ENCODE results near the gene CYP24A1. TPM values are rescaled to one million over a fixed set of nuclear protein-coding genes. Genes with fewer than 3 reads are reported as not detected.
A peak's percentile ranks its signal among the peaks of the same experiment; 100 is the strongest.

CYP24A1 gene
- total RNA-seq, 1 donor, result not detected

DNA sequence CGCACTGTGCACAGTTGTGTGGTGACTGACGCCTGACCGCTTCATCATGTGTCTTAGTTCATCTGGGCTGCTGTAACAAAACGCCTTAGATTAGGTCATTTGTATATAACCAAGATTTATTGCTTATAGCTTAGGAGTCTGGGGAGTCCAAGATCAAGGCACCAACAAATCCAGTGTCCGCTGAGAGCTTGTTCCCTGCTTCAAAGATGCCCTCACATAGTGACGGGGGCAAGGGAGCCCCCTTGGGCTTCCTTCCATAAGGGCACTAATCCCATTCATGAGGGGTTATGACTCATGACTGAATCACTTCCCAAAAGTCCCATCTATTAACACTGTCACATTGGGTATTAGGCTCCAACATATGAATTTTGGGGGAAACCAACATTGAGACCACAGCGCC, 34.6 kb downstream of the CYP24A1 start:
- H3K4me1 ChIP-seq (ENCODE audit: insufficient read depth, low read length), result peaks cover 25% of the 10 kb centered on the region
- no peaks in the 10 kb centered on the region for H3K27me3 ChIP-seq (ENCODE audit: insufficient read depth, low read length)
- H3K79me2 ChIP-seq (ENCODE audit: insufficient read depth, low read length), result no peaks in the 10 kb centered on the region
- no peaks in the 10 kb centered on the region for H3K9me3 ChIP-seq (ENCODE audit: low read depth, low read length)
- no peaks in the 10 kb centered on the region for H4K20me1 ChIP-seq (ENCODE audit: insufficient read depth, low read length)
- H3K4me2 ChIP-seq (ENCODE audit: insufficient read depth, low read length), result no peak overlapping the region
- H2AFZ ChIP-seq (ENCODE audit: low read length), result no peak overlapping the region
- no peak overlapping the region for H3K4me3 ChIP-seq (ENCODE audit: insufficient read depth, low read length)
- TF ChIP-seq, protein P1, sequence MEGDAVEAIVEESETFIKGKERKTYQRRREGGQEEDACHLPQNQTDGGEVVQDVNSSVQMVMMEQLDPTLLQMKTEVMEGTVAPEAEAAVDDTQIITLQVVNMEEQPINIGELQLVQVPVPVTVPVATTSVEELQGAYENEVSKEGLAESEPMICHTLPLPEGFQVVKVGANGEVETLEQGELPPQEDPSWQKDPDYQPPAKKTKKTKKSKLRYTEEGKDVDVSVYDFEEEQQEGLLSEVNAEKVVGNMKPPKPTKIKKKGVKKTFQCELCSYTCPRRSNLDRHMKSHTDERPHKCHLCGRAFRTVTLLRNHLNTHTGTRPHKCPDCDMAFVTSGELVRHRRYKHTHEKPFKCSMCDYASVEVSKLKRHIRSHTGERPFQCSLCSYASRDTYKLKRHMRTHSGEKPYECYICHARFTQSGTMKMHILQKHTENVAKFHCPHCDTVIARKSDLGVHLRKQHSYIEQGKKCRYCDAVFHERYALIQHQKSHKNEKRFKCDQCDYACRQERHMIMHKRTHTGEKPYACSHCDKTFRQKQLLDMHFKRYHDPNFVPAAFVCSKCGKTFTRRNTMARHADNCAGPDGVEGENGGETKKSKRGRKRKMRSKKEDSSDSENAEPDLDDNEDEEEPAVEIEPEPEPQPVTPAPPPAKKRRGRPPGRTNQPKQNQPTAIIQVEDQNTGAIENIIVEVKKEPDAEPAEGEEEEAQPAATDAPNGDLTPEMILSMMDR (IDR thresholded peaks at IDR 0.05; ENCODE audit: extremely low read depth, low read depth, low read length), result no peak
- no peaks in the 10 kb centered on the region for H3K36me3 ChIP-seq (ENCODE audit: insufficient read depth, low read length)
- no peak overlapping the region for H3K27ac ChIP-seq (ENCODE audit: low read depth, low read length)
- DNase-seq (ENCODE audit: insufficient read length, low spot score, missing footprints), result no peak

DNA sequence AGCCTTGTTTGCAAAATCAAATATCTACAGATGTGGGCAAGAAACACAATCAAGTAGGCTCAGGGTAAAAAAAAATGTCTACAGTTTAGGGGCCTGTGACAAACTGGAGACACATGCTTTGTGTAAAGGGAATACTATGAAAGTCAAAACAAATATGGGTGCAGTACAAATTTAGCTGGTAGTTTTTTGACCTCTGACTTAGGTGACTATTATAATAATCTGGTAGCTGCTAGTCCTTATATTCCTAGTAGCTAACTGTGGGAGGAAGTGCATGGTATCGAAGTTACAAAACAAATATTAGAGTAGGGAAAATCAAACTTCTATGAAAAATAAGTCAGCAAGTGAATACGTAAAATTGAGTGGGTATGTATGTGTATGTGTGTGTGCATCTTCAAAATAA, 35.4 kb downstream of the CYP24A1 start:
- no peaks in the 10 kb centered on the region for H3K27me3 ChIP-seq (ENCODE audit: insufficient read depth, low read length)
- no peak overlapping the region for H3K4me2 ChIP-seq (ENCODE audit: insufficient read depth, low read length)
- no peak overlapping the region for H3K4me3 ChIP-seq (ENCODE audit: insufficient read depth, low read length)
- H3K79me2 ChIP-seq (ENCODE audit: insufficient read depth, low read length), result no peaks in the 10 kb centered on the region
- H3K9me3 ChIP-seq (ENCODE audit: low read depth, low read length), result no peaks in the 10 kb centered on the region
- peaks cover 33% of the 10 kb centered on the region for H3K4me1 ChIP-seq (ENCODE audit: insufficient read depth, low read length)
- no peak for DNase-seq (ENCODE audit: insufficient read length, low spot score, missing footprints)
- H4K20me1 ChIP-seq (ENCODE audit: insufficient read depth, low read length), result no peaks in the 10 kb centered on the region
- no peaks in the 10 kb centered on the region for H3K36me3 ChIP-seq (ENCODE audit: insufficient read depth, low read length)
- no peak overlapping the region for H2AFZ ChIP-seq (ENCODE audit: low read length)
- TF ChIP-seq, protein P1 (IDR thresholded peaks at IDR 0.05; ENCODE audit: extremely low read depth, low read depth, low read length), result no peak
- H3K27ac ChIP-seq (ENCODE audit: low read depth, low read length), result no peak overlapping the region

DNA sequence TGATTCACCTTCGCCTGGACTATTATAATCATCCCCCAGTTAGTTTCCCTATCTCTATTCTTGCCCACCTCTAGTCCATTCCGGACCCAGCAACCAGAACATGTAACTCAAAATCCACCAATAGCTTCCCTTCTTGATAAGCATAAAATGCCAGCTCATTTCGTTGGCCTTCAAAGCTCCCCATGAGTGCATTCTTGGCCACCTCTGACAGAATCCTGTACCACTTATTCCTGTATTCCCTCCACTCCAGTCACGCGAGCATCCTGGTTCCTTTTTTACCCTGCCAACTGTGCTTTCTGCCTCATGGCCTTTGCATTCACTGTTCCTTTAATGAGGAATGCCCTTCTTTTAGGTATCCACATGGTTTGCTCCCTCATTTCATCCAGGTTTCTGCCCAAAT, 36.7 kb downstream of the CYP24A1 start:
- Histone ChIP-seq H2AFZ (ENCODE audit: low read length) (no peak overlapping the region), H3K4me2 (ENCODE audit: insufficient read depth, low read length) (no peak overlapping the region), H3K4me1 (ENCODE audit: insufficient read depth, low read length) (peaks cover 43% of the 10 kb centered on the region), H3K4me3 (ENCODE audit: insufficient read depth, low read length) (no peak overlapping the region), H3K79me2 (ENCODE audit: insufficient read depth, low read length) (no peaks in the 10 kb centered on the region), H3K9me3 (ENCODE audit: low read depth, low read length) (no peaks in the 10 kb centered on the region), H3K27ac (ENCODE audit: low read depth, low read length) (no peak overlapping the region), H4K20me1 (ENCODE audit: insufficient read depth, low read length) (no peaks in the 10 kb centered on the region), H3K36me3 (ENCODE audit: insufficient read depth, low read length) (no peaks in the 10 kb centered on the region), H3K27me3 (ENCODE audit: insufficient read depth, low read length) (no peaks in the 10 kb centered on the region)
- no peak for DNase-seq (ENCODE audit: insufficient read length, low spot score, missing footprints)
- TF ChIP-seq, protein P1 (IDR thresholded peaks at IDR 0.05; ENCODE audit: extremely low read depth, low read depth, low read length), result no peak

DNA sequence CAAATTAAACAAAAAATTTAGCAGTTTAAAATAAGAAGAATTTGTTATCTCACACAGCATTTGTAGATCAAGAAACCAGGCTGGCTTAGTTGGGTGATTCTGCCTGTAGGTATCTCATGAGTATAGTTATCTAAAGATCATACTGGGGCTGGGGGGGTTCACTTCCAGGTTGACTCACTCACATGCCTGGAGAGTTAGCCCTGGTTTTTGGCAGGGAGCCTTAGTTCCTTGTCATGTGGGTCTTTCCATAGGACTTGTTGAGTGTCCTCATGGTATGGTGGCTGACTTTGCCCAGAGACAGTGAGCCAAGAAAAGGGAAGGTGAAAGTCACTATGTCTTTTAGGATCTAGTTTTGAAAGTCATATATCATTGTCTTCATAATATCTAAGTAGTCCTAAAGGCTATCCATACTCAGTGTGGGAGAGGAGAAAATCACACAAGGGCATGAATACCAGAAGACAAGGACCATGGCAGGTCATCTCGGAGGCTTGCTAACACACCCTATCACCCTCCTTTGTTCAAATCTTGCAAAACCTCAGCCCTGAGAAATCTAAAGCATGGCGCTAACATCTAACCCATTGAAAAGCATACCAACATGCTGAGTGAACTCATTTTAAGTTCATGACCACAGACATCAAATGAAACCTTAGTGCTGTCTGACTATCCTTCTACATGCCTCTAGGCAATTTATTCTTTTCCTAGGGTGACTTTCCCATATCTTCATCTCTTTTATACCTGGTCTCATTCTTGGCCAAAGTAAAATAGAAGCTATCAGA, 39.2 kb downstream of the CYP24A1 start:
- Histone ChIP-seq H4K20me1 (ENCODE audit: insufficient read depth, low read length) (no peaks in the 10 kb centered on the region), H2AFZ (ENCODE audit: low read length) (no peak overlapping the region), H3K4me1 (ENCODE audit: insufficient read depth, low read length) (peaks cover 31% of the 10 kb centered on the region), H3K4me2 (ENCODE audit: insufficient read depth, low read length) (no peak overlapping the region), H3K9me3 (ENCODE audit: low read depth, low read length) (no peaks in the 10 kb centered on the region), H3K79me2 (ENCODE audit: insufficient read depth, low read length) (no peaks in the 10 kb centered on the region), H3K36me3 (ENCODE audit: insufficient read depth, low read length) (no peaks in the 10 kb centered on the region), H3K27me3 (ENCODE audit: insufficient read depth, low read length) (no peaks in the 10 kb centered on the region), H3K27ac (ENCODE audit: low read depth, low read length) (peak overlapping the region; percentile 94), H3K4me3 (ENCODE audit: insufficient read depth, low read length) (no peak overlapping the region)
- DNase-seq (ENCODE audit: insufficient read length, low spot score, missing footprints), result no peak
- TF ChIP-seq, protein P1 (IDR thresholded peaks at IDR 0.05; ENCODE audit: extremely low read depth, low read depth, low read length), result no peak
